ENCODE measurements around the gene ASXL3.

Gene ASXL3

GRCh38 chr18:33735428-33735827 lies 157.4 kb downstream of the ASXL3 start:
- no peak for DNase-seq

GRCh38 chr18:33741760-33742159 lies 163.7 kb downstream of the ASXL3 start:
- no peak for DNase-seq

- no peak for DNase-seq
These were observed 166.1 kb downstream of the ASXL3 start for GRCh38 chr18:33744032-33744697.

GRCh38 chr18:33745151-33745795 lies 167.3 kb downstream of the ASXL3 start:
- DNase-seq: no peak

- no peak for DNase-seq
These were observed 168.0 kb downstream of the ASXL3 start for GRCh38 chr18:33745871-33746545.

- DNase-seq: no peak
These were observed 171.8 kb downstream of the ASXL3 start for GRCh38 chr18:33749834-33750233.

GRCh38 chr18:33750366-33750765 lies 172.3 kb downstream of the ASXL3 start:
- DNase-seq: no peak

GRCh38 chr18:33751613-33752221 lies 173.7 kb downstream of the ASXL3 start:
- DNase-seq: no peak

- DNase-seq: no peak
These were observed 177.4 kb downstream of the ASXL3 start for GRCh38 chr18:33755391-33755790.

- no peak for DNase-seq
These were observed 178.0 kb downstream of the ASXL3 start for GRCh38 chr18:33755931-33756560.

- no peak for DNase-seq
These were observed 179.0 kb downstream of the ASXL3 start for GRCh38 chr18:33757037-33757436.

GRCh38 chr18:33761363-33761762 lies 183.3 kb downstream of the ASXL3 start:
- DNase-seq: no peak

- no peak for DNase-seq
These were observed 203.4 kb downstream of the ASXL3 start for GRCh38 chr18:33781429-33781828.

Data from CD4-positive, alpha-beta T cell treated with Interleukin-17A for 4 hours (primary cell).